D721Med (cell line): Measurements from ENCODE around the gene SPOCK1.

Experiments
- DNase-seq: peaks from one replicate; pipeline ENCODE4 v3.0.0; 2011; ENCODE audit warnings: low spot score; ENCODE audit not compliant: insufficient read length
- FAIRE-seq: peaks from 2 replicates; lab custom pipeline; 2011; peaks lifted over from hg19 to GRCh38; lab: Jason Lieb, UNC
- CTCF ChIP-seq: IDR thresholded peaks from 2 replicates; pipeline ENCODE4 v1.5.1; 2012; ENCODE audit warnings: mild to moderate bottlenecking, control low read depth; ENCODE audit not compliant: insufficient read depth; ENCODE audit errors: missing control alignments

SPOCK1 gene

DNA sequence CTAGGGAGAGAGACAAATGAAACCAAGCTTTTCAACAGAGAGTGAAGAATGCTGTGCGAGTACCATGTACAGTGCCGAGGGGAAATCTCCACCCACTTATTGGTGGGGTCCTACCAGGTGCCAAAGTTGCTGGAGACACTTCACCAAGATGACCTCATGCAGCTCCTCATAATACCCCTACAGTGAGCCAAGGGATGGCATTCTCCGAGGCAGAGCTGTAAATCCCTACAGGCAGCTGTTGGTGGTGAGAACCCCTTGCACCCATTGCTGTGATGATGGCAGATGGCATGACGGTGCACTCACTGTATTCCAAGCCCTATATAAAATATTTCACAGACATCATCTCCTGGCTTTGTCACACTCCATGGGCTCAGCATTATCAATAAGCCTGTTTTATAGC, 464.9 kb downstream of the SPOCK1 start:
- TF ChIP-seq CTCF = no peak
- FAIRE-seq (no peak), DNase-seq (no peak)

DNA sequence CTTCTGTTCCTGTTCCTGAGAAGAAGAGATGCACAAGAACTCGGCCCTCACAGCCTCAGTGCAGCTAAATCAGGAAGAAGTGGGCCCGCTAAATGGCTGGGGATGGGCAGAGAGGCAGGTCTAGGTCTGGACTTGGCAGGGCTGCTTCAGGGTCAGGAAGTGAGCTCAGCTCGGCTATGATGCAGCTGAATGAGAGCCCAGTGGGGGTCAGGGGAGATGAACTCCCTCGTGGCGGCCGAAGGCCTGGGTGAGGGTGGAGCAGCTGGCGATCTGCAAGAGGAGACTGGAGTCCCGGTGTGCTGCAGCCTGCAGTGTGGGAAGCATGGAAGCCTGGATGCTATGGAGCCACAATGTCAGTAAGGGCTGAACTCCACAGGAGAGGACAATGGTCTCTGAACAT, 466.2 kb downstream of the SPOCK1 start:
- FAIRE-seq (no peak), DNase-seq (no peak)
- no peak for TF ChIP-seq CTCF

DNA sequence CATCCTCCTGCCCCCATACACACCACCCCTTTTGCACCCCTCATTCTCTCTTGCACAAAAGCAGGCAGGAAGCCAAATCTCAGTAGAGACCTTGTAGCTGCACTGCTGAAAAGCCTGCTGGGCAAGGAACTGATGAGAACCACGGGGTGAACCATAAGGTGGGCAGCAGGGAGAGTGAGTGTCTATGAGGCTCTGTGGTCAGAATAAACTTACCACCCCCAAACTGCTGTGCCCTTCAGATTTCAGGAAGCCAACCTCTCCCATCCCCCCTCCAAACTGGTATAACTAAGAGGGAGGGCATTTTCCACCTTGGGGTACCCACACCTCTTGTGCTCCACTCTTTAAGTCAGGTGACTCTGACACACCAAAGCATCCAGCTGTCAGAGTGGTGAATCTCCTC, 471.4 kb downstream of the SPOCK1 start:
- DNase-seq (no peak), FAIRE-seq (no peak)
- TF ChIP-seq CTCF = no peak

DNA sequence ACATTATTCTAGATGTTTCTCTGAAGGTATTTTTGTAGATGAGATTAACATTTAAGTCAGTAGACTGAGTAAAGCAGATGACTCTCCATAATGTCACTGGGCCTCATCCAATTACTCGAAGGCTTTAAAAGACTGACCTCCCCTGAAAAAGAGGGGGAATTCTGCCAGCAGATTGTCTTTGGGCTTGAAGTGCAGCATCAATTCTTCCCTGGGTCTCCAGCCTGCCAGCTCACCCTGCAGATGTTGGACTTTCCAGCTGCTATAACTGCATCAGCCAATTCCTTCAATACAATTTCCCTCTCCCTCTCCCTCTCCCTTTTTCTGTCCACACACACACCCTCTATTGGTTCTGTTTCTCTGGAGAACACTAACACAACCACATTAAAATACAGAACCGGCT, 472.8 kb downstream of the SPOCK1 start:
- no peak for TF ChIP-seq CTCF
- DNase-seq (no peak), FAIRE-seq (no peak)

DNA sequence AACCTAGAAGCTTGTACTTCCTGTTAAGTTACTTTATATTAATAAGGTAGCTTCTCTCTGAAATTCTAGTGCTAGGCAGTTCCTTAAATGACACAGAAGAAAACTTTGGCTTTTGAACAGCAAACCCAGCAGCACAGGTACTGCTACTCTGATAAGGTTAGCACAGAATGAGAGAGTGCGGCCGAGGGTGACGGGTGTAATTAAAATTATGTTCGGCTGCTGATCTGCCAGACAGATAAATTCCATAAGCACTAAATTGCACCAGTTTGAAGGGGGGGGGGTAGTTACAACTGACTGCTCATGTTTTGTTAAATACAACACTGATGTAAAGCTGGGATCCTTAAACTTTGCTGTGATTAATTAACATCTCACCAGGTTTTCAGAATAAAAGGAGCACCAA, 475.1 kb downstream of the SPOCK1 start:
- no peak for FAIRE-seq

GRCh38 chr5:137023371-137023770, 475.8 kb downstream of the SPOCK1 start:
- TF ChIP-seq CTCF = no peak
- no peak for FAIRE-seq
- no peak for DNase-seq

More for the DNA sequence above, 475.1 kb downstream of the SPOCK1 start:
- DNase-seq = no peak
- TF ChIP-seq CTCF = no peak

DNA sequence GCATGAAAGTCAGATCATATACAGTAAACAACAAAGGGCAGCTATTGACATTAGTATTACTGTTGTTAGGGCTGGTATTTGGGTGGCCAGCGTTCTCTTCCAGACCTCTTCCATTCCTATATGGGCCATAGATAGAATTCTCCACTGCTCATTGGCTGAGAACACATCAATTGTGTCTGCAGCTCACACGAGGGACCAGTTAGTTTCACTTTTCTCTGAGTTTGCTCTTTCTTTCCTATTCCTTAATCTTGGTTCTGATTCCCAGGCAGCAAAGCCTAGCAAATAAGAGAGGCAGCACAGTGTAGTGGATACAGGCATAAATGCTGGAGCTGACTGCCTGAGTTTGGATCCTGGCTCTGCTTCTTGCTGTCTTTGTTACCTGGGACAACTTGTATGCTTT, 476.4 kb downstream of the SPOCK1 start:
- TF ChIP-seq CTCF = no peak
- FAIRE-seq = no peak
- no peak for DNase-seq
